Panc1 (cell line): ENCODE data around the gene CD46. TPM values are rescaled to one million over a fixed set of nuclear protein-coding genes. Genes with fewer than 3 reads are reported as not detected.

Experiments used
- ATAC-seq: fragments of 200-7000 bp; cut with Tn5 transposase; 2 replicates; pipeline ENCODE4 v1.9.1; 2020; ENCODE audit warnings: mild to moderate bottlenecking, moderate library complexity
- BruUV-seq: library from RNA; stranded (reverse); fragments of 400-500 nt; replicated peaks from 2 replicates; lab custom pipeline; 2021; lab: Mats Ljungman, UMichigan
- CTCF ChIA-PET: fragments of 300-600 bp; sonication (Branson Sonifier 250); formaldehyde crosslinking; loops from one replicate; lab custom pipeline; 2022; ENCODE audit warnings: antibody characterized with exemption; lab: Charles Lee
- POLR2A ChIA-PET: fragments of 300-600 bp; sonication (Branson Sonifier 250); formaldehyde crosslinking; loops from one replicate; lab custom pipeline; 2022; ENCODE audit warnings: antibody characterized with exemption; lab: Charles Lee
- DNase-seq: peaks from one replicate; pipeline ENCODE4 v3.0.0-alpha.2; 2010; ENCODE audit warnings: low read depth, low spot score
- H3K27ac ChIP-seq: 2 replicates; pipeline ENCODE4 v1.5.1; 2011; ENCODE audit warnings: mild to moderate bottlenecking, low read length, inconsistent platforms
- H3K27me3 ChIP-seq: fragments of 200-500 bp; sonication (Bioruptor generic); 2 replicates; pipeline ENCODE4 v1.6.0; 2014; ENCODE audit warnings: low read length, inconsistent platforms; ENCODE audit not compliant: control insufficient read depth, insufficient read depth
- H3K36me3 ChIP-seq: fragments of 200-500 bp; sonication (Bioruptor generic); 2 replicates; pipeline ENCODE4 v1.5.1; 2014; ENCODE audit warnings: inconsistent platforms, mild to moderate bottlenecking, low read length, moderate library complexity; ENCODE audit not compliant: control insufficient read depth, insufficient read depth
- H3K4me1 ChIP-seq: 2 replicates; pipeline ENCODE4 v1.5.1; 2011; ENCODE audit warnings: inconsistent platforms, mild to moderate bottlenecking, low read length, moderate library complexity; ENCODE audit not compliant: control insufficient read depth, insufficient read depth
- H3K4me3 ChIP-seq, 2 experiments: 2 replicates each; pipeline ENCODE4 v1.5.1; 2011 to 2012; ENCODE audit warnings: low read depth in 2 of 2, low read length in 2 of 2, mild to moderate bottlenecking in 2 of 2, inconsistent platforms in 1 of 2, moderate library complexity in 1 of 2
- H3K9me3 ChIP-seq: fragments of 200-500 bp; sonication (Bioruptor generic); 2 replicates; pipeline ENCODE4 v1.5.1; 2014; ENCODE audit warnings: low read depth, mild to moderate bottlenecking, inconsistent platforms, low read length, moderate library complexity; ENCODE audit not compliant: control insufficient read depth, insufficient read depth
- CTCF ChIP-seq: fragments of 450-650 bp; IDR thresholded peaks from 2 replicates; pipeline ENCODE4 v1.5.1; 2017; ENCODE audit warnings: mild to moderate bottlenecking
- POLR2AphosphoS5 ChIP-seq: IDR thresholded peaks from 2 replicates; pipeline ENCODE4 v1.6.1; 2012; ENCODE audit warnings: mild to moderate bottlenecking, low read depth, low read length, moderate library complexity
- REST ChIP-seq, 2 experiments: IDR thresholded peaks; 2 replicates each; pipeline ENCODE4 v1.6.1; 2011 to 2012; ENCODE audit warnings: low read depth in 2 of 2, control low read depth in 1 of 2, low read length in 1 of 2, mild to moderate bottlenecking in 1 of 2, moderate library complexity in 1 of 2; ENCODE audit not compliant: insufficient read depth in 1 of 2
- SIN3A ChIP-seq: IDR thresholded peaks from 2 replicates; pipeline ENCODE4 v1.6.1; 2012; ENCODE audit warnings: low read depth, mild to moderate bottlenecking, low read length, moderate library complexity, borderline replicate concordance; ENCODE audit not compliant: insufficient read depth
- TCF7L2 ChIP-seq: IDR thresholded peaks from 2 replicates; pipeline ENCODE4 v1.6.1; 2011; ENCODE audit warnings: mild to moderate bottlenecking, low read depth, low read length, inconsistent platforms
- in situ Hi-C: cut with HindIII; loops from 2 replicates; pipeline ENCODE4 v1.10.0; 2016; ENCODE audit warnings: low sequenced_read_pairs, low pct_unique_long_range_greater_than_20kb
- intact Hi-C: fragments of 100-400 bp; cut with micrococcal nuclease; formaldehyde crosslinking; loops from one replicate; pipeline ENCODE4 v1.10.0; 2022; ENCODE audit not compliant: unreplicated experiment
- total RNA-seq: library from RNA; stranded (reverse); gene quantifications from one replicate; pipeline ENCODE4 v1.2.1, GENCODE V29; 2021; ENCODE audit not compliant: unreplicated experiment

Gene CD46
- total RNA-seq, 1 experiment from 2014 or later, result 128 TPM

- H3K27ac ChIP-seq, result peak overlapping the region; percentile 86
- DNase-seq, result no peak
- no peaks in the 10 kb centered on the region for H3K27me3 ChIP-seq
- in situ Hi-C loops, result no loop called here
- H3K36me3 ChIP-seq, result no peaks in the 10 kb centered on the region
- no peak for TF ChIP-seq SIN3A
- TF ChIP-seq TCF7L2, result no peak
- no peak for TF ChIP-seq CTCF
- no peak for TF ChIP-seq REST (IDR thresholded peaks at IDR 0.05; ENCODE audit: insufficient read depth in 1 of 2, low read depth in 2 of 2, low read length in 1 of 2)
- no peak for TF ChIP-seq POLR2AphosphoS5
- intact Hi-C loops, result no loop called here
- BruUV-seq, result no TSS peak
- H3K4me1 ChIP-seq, result peaks cover 33% of the 10 kb centered on the region
- POLR2A ChIA-PET, result interaction anchor here (0.6 kb wide), 1 partner anchor 1189 kb away, joined by 3 read pairs; no protein-coding TSS in a partner anchor
- peak overlapping the region; percentile 21 to 44 for H3K4me3 ChIP-seq
- peak; percentile 28; the same call in 1 of the 2 replicates for ATAC-seq
- no peaks in the 10 kb centered on the region for H3K9me3 ChIP-seq
- CTCF ChIA-PET, result interaction anchor here (0.7 to 1.4 kb wide), 5 partner anchors 11 to 151 kb away, joined by 3 to 13 read pairs (median 9); no protein-coding TSS in a partner anchor
Measured at GRCh38 chr1:207826557-207827487, 75.0 kb downstream of the CD46 start.

GRCh38 chr1:207827488-207827830 is 75.6 kb downstream of the CD46 start:
- Histone ChIP-seq H3K27me3 (no peaks in the 10 kb centered on the region), H3K36me3 (no peaks in the 10 kb centered on the region), H3K4me3 (no peak overlapping the region), H3K27ac (peak overlapping the region; percentile 86; the same call in 1 of the 2 replicates), H3K4me1 (peaks cover 33% of the 10 kb centered on the region), H3K9me3 (no peaks in the 10 kb centered on the region)
- TF ChIP-seq TCF7L2 (no peak), REST (IDR thresholded peaks at IDR 0.05; ENCODE audit: insufficient read depth in 1 of 2, low read depth in 2 of 2, low read length in 1 of 2) (no peak), POLR2AphosphoS5 (no peak), SIN3A (no peak), CTCF (no peak)
- ChIA-PET CTCF (interaction anchor here (0.7 to 1.4 kb wide), 5 partner anchors 11 to 150 kb away, joined by 3 to 13 read pairs (median 9); no protein-coding TSS in a partner anchor), POLR2A (interaction anchor here (0.6 kb wide), 1 partner anchor 1190 kb away, joined by 3 read pairs; no protein-coding TSS in a partner anchor)
- ATAC-seq (no peak), DNase-seq (no peak)
- no TSS peak for BruUV-seq
- in situ Hi-C loops, result no loop called here
- intact Hi-C loops, result no loop called here
